SU-DHL-6 (cell line): Measurements from ENCODE around the gene CST6.

Experiments
- EZH2phosphoT487 ChIP-seq: fragments of 200-600 bp; sonication (generic), shearing (Covaris generic); conservative IDR thresholded peaks from 2 replicates; pipeline ENCODE4 v1.6.1; 2018; ENCODE audit warnings: mild to moderate bottlenecking, antibody characterized with exemption, low read length, moderate library complexity, mixed read lengths
- TF ChIP-seq, protein P1 (sequence below): fragments of 200-600 bp; sonication (generic); IDR thresholded peaks from one replicate; pipeline ENCODE4 v1.5.1; 2017; ENCODE audit warnings: antibody characterized with exemption, mild to moderate bottlenecking, low read length, moderate library complexity; ENCODE audit not compliant: insufficient read depth, poor library complexity, severe bottlenecking

DNA sequence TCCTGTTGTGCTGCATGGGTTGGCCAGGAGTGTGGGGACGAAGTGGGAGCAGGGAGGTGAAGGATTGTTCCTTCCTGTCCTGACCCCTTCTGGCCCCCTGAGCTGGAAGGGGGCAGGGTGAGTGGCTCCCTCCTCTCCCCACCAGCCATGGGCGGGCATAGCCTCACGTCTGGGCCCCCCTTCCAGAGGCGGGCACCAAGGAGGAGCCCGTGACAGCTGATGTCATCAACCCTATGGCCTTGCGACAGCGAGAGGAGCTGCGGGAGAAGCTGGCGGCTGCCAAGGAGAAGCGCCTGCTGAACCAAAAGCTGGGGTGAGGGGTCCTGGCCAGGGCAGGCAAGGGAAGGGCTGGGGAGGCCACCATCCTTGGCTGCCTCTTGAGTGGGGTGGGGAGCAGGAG, 46.9 kb upstream of the CST6 start:
- TF ChIP-seq, protein P1, sequence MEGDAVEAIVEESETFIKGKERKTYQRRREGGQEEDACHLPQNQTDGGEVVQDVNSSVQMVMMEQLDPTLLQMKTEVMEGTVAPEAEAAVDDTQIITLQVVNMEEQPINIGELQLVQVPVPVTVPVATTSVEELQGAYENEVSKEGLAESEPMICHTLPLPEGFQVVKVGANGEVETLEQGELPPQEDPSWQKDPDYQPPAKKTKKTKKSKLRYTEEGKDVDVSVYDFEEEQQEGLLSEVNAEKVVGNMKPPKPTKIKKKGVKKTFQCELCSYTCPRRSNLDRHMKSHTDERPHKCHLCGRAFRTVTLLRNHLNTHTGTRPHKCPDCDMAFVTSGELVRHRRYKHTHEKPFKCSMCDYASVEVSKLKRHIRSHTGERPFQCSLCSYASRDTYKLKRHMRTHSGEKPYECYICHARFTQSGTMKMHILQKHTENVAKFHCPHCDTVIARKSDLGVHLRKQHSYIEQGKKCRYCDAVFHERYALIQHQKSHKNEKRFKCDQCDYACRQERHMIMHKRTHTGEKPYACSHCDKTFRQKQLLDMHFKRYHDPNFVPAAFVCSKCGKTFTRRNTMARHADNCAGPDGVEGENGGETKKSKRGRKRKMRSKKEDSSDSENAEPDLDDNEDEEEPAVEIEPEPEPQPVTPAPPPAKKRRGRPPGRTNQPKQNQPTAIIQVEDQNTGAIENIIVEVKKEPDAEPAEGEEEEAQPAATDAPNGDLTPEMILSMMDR = no peak
- TF ChIP-seq EZH2phosphoT487 = no peak
